ENCODE measurements around the gene SERINC5.

- TF ChIP-seq CTCF (IDR thresholded peaks at IDR 0.05; ENCODE audit: insufficient read depth, low read depth, low read length) = no peak
- TF ChIP-seq EZH2 (IDR thresholded peaks at IDR 0.05; ENCODE audit: insufficient read depth, low read length) = no peak
These were observed 173.6 kb downstream of the SERINC5 start for GRCh38 chr5:80082281-80082680.

Data from astrocyte (in vitro differentiated cells and primary cell).